ENCODE measurements around the gene ZBTB34.

GRCh38 chr9:126919193-126919592 lies 58.8 kb downstream of the ZBTB34 start:
- no peak for TF ChIP-seq POLR2A (IDR thresholded peaks at IDR 0.05)
- TF ChIP-seq CTCF (IDR thresholded peaks at IDR 0.05) = no peak
